ENCODE data around the gene EOMES.
"Not testable (repeated sequence)": the region's sequence is repeated elsewhere in the genome, so short reads cannot be mapped to it uniquely, and the experiment has no call there.

EOMES gene

GRCh38 chr3:27721717-27722564 is at the start of gene EOMES:
Gene EOMES (minus strand): TSS chr3:27722323. CDS start chr3:27722294, 29 bp downstream.
- peak; percentile 61 for DNase-seq (ENCODE audit: low spot score)

GRCh38 chr3:27770384-27770783 is 48.3 kb upstream of the EOMES start:
- not testable (repeated sequence) for DNase-seq (ENCODE audit: low spot score)

- DNase-seq (ENCODE audit: low spot score) = no peak
Observed at GRCh38 chr3:27767000-27767399, 44.9 kb upstream of the EOMES start.

- peak; percentile 49 for DNase-seq (ENCODE audit: low spot score)
Observed at GRCh38 chr3:27758083-27758482, 36.0 kb upstream of the EOMES start.

GRCh38 chr3:27756877-27757276 is 34.8 kb upstream of the EOMES start:
- DNase-seq (ENCODE audit: low spot score) = no peak

- no peak for DNase-seq (ENCODE audit: low spot score)
Observed at GRCh38 chr3:27752926-27753325, 30.8 kb upstream of the EOMES start.

- DNase-seq (ENCODE audit: low spot score) = no peak
Observed at GRCh38 chr3:27749643-27750042, 27.5 kb upstream of the EOMES start.

GRCh38 chr3:27746838-27747237 is 24.7 kb upstream of the EOMES start:
- no peak for DNase-seq (ENCODE audit: low spot score)

GRCh38 chr3:27740854-27741253 is 18.7 kb upstream of the EOMES start:
- no peak for DNase-seq (ENCODE audit: low spot score)

- no peak for DNase-seq (ENCODE audit: low spot score)
Observed at GRCh38 chr3:27737091-27737490, 15.0 kb upstream of the EOMES start.

GRCh38 chr3:27730774-27731659 is 8.9 kb upstream of the EOMES start:
- DNase-seq (ENCODE audit: low spot score) = no peak

- DNase-seq (ENCODE audit: low spot score) = no peak
Observed at GRCh38 chr3:27729748-27730611, 7.9 kb upstream of the EOMES start.

GRCh38 chr3:27729325-27729724 is 7.2 kb upstream of the EOMES start:
- no peak for DNase-seq (ENCODE audit: low spot score)

GRCh38 chr3:27728195-27729087 is 6.3 kb upstream of the EOMES start:
- DNase-seq (ENCODE audit: low spot score) = peak; percentile 18

- DNase-seq (ENCODE audit: low spot score) = no peak
Observed at GRCh38 chr3:27726240-27726639, 4.1 kb upstream of the EOMES start.

- DNase-seq (ENCODE audit: low spot score) = no peak
Observed at GRCh38 chr3:27724459-27725197, 2.5 kb upstream of the EOMES start.

- DNase-seq (ENCODE audit: low spot score) = no peak
Observed at GRCh38 chr3:27723815-27724458, 1.8 kb upstream of the EOMES start.

- no peak for DNase-seq (ENCODE audit: low spot score)
Observed at GRCh38 chr3:27723456-27723814, 1.3 kb upstream of the EOMES start.

- DNase-seq (ENCODE audit: low spot score) = no peak
Observed at GRCh38 chr3:27723001-27723445, 900 bp upstream of the EOMES start.
